Suprapubic skin (tissue), 4 donors: ENCODE data around the gene DFFA.

Source experiments
- EP300 ChIP-seq: sonication (generic); formaldehyde crosslinking; IDR thresholded peaks from one replicate; pipeline ENCODE4 v1.6.1; 2017; ENCODE audit warnings: antibody characterized with exemption
- POLR2A ChIP-seq, 2 donors: fragments of 450-650 bp; IDR thresholded peaks; one replicate each; pipeline ENCODE4 v1.6.1; 2017; ENCODE audit warnings: antibody characterized with exemption in 2 of 2, mild to moderate bottlenecking in 2 of 2, moderate library complexity in 2 of 2
- POLR2AphosphoS5 ChIP-seq, 3 donors: sonication (generic); formaldehyde crosslinking; IDR thresholded peaks; one replicate each; pipeline ENCODE4 v1.6.1; 2017; ENCODE audit warnings: antibody characterized with exemption in 3 of 3
- TF ChIP-seq, protein P1 (sequence below), 2 donors: fragments of 200-600 bp in 1 of 2; fragments of 450-650 bp in 1 of 2; sonication (generic) in 1 of 2; IDR thresholded peaks; one replicate each; pipeline ENCODE4 v1.5.1; 2016 to 2019; ENCODE audit warnings: antibody characterized with exemption in 2 of 2, mild to moderate bottlenecking in 1 of 2, moderate library complexity in 1 of 2

DNA sequence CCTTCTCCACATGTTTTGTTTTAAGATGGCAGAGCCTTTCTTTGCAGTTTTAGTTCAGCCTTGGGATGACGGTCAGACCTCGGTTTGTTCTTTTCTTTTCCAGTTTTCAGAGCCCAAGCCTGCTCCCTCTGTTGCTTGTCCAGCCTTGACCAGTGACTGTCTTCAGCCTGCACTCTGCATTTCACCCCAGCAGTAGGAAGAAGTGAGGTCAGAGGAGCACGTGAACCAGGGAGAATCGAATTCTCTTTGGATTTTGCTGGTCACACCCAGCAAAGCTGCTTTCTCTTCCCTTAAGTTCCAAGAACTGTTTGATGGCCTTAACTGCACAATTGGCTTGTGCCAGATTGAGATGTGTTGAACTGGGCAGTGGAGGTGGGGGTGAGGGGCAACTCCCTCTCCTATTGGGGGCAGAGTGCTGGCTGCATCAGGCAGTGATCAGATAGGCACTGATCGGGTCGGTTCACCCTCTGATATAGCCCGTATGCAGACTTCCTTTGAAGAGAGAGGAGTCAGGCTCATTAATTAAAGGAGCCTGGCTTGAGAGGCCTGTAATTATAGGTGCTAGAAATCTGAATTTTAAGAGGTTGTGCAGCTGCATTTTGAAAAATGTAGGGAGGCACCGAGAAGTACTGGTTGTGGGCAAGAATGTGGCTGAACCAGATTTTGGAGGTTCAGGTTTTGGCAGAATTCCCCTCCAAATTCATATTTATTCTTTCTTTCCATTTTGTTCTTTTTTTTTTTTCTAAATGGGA is 44.8 kb upstream of the DFFA start:
- TF ChIP-seq POLR2A (IDR thresholded peaks at IDR 0.05) = no peak
- TF ChIP-seq POLR2AphosphoS5 (IDR thresholded peaks at IDR 0.05) = no peak
- TF ChIP-seq, protein P1, sequence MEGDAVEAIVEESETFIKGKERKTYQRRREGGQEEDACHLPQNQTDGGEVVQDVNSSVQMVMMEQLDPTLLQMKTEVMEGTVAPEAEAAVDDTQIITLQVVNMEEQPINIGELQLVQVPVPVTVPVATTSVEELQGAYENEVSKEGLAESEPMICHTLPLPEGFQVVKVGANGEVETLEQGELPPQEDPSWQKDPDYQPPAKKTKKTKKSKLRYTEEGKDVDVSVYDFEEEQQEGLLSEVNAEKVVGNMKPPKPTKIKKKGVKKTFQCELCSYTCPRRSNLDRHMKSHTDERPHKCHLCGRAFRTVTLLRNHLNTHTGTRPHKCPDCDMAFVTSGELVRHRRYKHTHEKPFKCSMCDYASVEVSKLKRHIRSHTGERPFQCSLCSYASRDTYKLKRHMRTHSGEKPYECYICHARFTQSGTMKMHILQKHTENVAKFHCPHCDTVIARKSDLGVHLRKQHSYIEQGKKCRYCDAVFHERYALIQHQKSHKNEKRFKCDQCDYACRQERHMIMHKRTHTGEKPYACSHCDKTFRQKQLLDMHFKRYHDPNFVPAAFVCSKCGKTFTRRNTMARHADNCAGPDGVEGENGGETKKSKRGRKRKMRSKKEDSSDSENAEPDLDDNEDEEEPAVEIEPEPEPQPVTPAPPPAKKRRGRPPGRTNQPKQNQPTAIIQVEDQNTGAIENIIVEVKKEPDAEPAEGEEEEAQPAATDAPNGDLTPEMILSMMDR (IDR thresholded peaks at IDR 0.05) = no peak
- TF ChIP-seq EP300 = no peak
